Panc1 (cell line): ENCODE measurements around the gene NFATC2. TPM values are rescaled to one million over a fixed set of nuclear protein-coding genes. Genes with fewer than 3 reads are reported as not detected.

Experiments used
- ATAC-seq: fragments of 200-7000 bp; cut with Tn5 transposase; 2 replicates; pipeline ENCODE4 v1.9.1; 2020; ENCODE audit warnings: mild to moderate bottlenecking, moderate library complexity
- BruUV-seq: library from RNA; stranded (reverse); fragments of 400-500 nt; replicated peaks from 2 replicates; lab custom pipeline; 2021; lab: Mats Ljungman, UMichigan
- CTCF ChIA-PET: fragments of 300-600 bp; sonication (Branson Sonifier 250); formaldehyde crosslinking; loops from one replicate; lab custom pipeline; 2022; ENCODE audit warnings: antibody characterized with exemption; lab: Charles Lee
- POLR2A ChIA-PET: fragments of 300-600 bp; sonication (Branson Sonifier 250); formaldehyde crosslinking; loops from one replicate; lab custom pipeline; 2022; ENCODE audit warnings: antibody characterized with exemption; lab: Charles Lee
- DNase-seq: peaks from one replicate; pipeline ENCODE4 v3.0.0-alpha.2; 2010; ENCODE audit warnings: low read depth, low spot score
- H3K27ac ChIP-seq: 2 replicates; pipeline ENCODE4 v1.5.1; 2011; ENCODE audit warnings: mild to moderate bottlenecking, low read length, inconsistent platforms
- H3K27me3 ChIP-seq: fragments of 200-500 bp; sonication (Bioruptor generic); 2 replicates; pipeline ENCODE4 v1.6.0; 2014; ENCODE audit warnings: low read length, inconsistent platforms; ENCODE audit not compliant: control insufficient read depth, insufficient read depth
- H3K36me3 ChIP-seq: fragments of 200-500 bp; sonication (Bioruptor generic); 2 replicates; pipeline ENCODE4 v1.5.1; 2014; ENCODE audit warnings: inconsistent platforms, mild to moderate bottlenecking, low read length, moderate library complexity; ENCODE audit not compliant: control insufficient read depth, insufficient read depth
- H3K4me1 ChIP-seq: 2 replicates; pipeline ENCODE4 v1.5.1; 2011; ENCODE audit warnings: inconsistent platforms, mild to moderate bottlenecking, low read length, moderate library complexity; ENCODE audit not compliant: control insufficient read depth, insufficient read depth
- H3K4me3 ChIP-seq, 2 experiments: 2 replicates each; pipeline ENCODE4 v1.5.1; 2011 to 2012; ENCODE audit warnings: low read depth in 2 of 2, low read length in 2 of 2, mild to moderate bottlenecking in 2 of 2, inconsistent platforms in 1 of 2, moderate library complexity in 1 of 2
- H3K9me3 ChIP-seq: fragments of 200-500 bp; sonication (Bioruptor generic); 2 replicates; pipeline ENCODE4 v1.5.1; 2014; ENCODE audit warnings: low read depth, mild to moderate bottlenecking, inconsistent platforms, low read length, moderate library complexity; ENCODE audit not compliant: control insufficient read depth, insufficient read depth
- POLR2AphosphoS5 ChIP-seq: IDR thresholded peaks from 2 replicates; pipeline ENCODE4 v1.6.1; 2012; ENCODE audit warnings: mild to moderate bottlenecking, low read depth, low read length, moderate library complexity
- REST ChIP-seq, 2 experiments: IDR thresholded peaks; 2 replicates each; pipeline ENCODE4 v1.6.1; 2011 to 2012; ENCODE audit warnings: low read depth in 2 of 2, control low read depth in 1 of 2, low read length in 1 of 2, mild to moderate bottlenecking in 1 of 2, moderate library complexity in 1 of 2; ENCODE audit not compliant: insufficient read depth in 1 of 2
- SIN3A ChIP-seq: IDR thresholded peaks from 2 replicates; pipeline ENCODE4 v1.6.1; 2012; ENCODE audit warnings: low read depth, mild to moderate bottlenecking, low read length, moderate library complexity, borderline replicate concordance; ENCODE audit not compliant: insufficient read depth
- TCF7L2 ChIP-seq: IDR thresholded peaks from 2 replicates; pipeline ENCODE4 v1.6.1; 2011; ENCODE audit warnings: mild to moderate bottlenecking, low read depth, low read length, inconsistent platforms
- in situ Hi-C: cut with HindIII; loops from 2 replicates; pipeline ENCODE4 v1.10.0; 2016; ENCODE audit warnings: low sequenced_read_pairs, low pct_unique_long_range_greater_than_20kb
- intact Hi-C: fragments of 100-400 bp; cut with micrococcal nuclease; formaldehyde crosslinking; loops from one replicate; pipeline ENCODE4 v1.10.0; 2022; ENCODE audit not compliant: unreplicated experiment
- total RNA-seq: library from RNA; stranded (reverse); gene quantifications from one replicate; pipeline ENCODE4 v1.2.1, GENCODE V29; 2021; ENCODE audit not compliant: unreplicated experiment
- TF ChIP-seq, protein P1 (sequence below): fragments of 450-650 bp; IDR thresholded peaks from 2 replicates; pipeline ENCODE4 v1.5.1; 2017; ENCODE audit warnings: mild to moderate bottlenecking

The NFATC2 gene
- total RNA-seq, 1 experiment from 2014 or later: 10.6 TPM

DNA sequence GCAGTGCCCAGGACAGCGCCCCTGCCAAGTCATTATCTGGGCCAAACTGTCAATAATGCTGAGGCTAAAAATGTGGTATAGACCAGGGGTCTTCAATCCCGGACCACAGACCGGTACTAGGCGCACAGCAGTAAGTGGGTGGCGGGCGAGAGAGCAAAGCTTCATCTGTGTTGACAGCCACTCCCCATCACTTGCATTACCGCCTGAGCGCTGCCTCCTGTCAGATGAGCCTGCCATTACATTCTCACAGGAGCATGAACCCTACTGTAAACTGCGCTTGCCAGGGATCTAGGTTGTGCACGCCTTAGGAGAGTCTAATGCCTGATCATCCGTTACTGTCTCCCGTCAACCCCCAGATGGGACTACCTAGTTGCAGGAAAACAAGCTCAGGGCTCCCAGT, 91.0 kb downstream of the NFATC2 start:
- H3K9me3 ChIP-seq: peaks cover 4% of the 10 kb centered on the region; the same call in 1 of the 2 replicates
- no peaks in the 10 kb centered on the region for H3K36me3 ChIP-seq
- no peak overlapping the region; the same call in 1 of the 2 replicates for H3K27ac ChIP-seq
- BruUV-seq: no TSS peak
- TF ChIP-seq REST (IDR thresholded peaks at IDR 0.05; ENCODE audit: insufficient read depth in 1 of 2, low read depth in 2 of 2, low read length in 1 of 2) (no peak), TCF7L2 (no peak), SIN3A (no peak), POLR2AphosphoS5 (no peak)
- TF ChIP-seq, protein P1, sequence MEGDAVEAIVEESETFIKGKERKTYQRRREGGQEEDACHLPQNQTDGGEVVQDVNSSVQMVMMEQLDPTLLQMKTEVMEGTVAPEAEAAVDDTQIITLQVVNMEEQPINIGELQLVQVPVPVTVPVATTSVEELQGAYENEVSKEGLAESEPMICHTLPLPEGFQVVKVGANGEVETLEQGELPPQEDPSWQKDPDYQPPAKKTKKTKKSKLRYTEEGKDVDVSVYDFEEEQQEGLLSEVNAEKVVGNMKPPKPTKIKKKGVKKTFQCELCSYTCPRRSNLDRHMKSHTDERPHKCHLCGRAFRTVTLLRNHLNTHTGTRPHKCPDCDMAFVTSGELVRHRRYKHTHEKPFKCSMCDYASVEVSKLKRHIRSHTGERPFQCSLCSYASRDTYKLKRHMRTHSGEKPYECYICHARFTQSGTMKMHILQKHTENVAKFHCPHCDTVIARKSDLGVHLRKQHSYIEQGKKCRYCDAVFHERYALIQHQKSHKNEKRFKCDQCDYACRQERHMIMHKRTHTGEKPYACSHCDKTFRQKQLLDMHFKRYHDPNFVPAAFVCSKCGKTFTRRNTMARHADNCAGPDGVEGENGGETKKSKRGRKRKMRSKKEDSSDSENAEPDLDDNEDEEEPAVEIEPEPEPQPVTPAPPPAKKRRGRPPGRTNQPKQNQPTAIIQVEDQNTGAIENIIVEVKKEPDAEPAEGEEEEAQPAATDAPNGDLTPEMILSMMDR: no peak
- no peak for DNase-seq
- CTCF ChIA-PET: no interaction called here
- POLR2A ChIA-PET: no interaction called here
- peaks cover 54% of the 10 kb centered on the region for H3K4me1 ChIP-seq
- ATAC-seq: no peak
- H3K4me3 ChIP-seq: no peak overlapping the region
- in situ Hi-C loops (no loop called here), intact Hi-C loops (loop anchor here (10.0 kb wide), 1 partner anchor 113 kb away; no protein-coding TSS in a partner anchor)
- H3K27me3 ChIP-seq: no peaks in the 10 kb centered on the region

DNA sequence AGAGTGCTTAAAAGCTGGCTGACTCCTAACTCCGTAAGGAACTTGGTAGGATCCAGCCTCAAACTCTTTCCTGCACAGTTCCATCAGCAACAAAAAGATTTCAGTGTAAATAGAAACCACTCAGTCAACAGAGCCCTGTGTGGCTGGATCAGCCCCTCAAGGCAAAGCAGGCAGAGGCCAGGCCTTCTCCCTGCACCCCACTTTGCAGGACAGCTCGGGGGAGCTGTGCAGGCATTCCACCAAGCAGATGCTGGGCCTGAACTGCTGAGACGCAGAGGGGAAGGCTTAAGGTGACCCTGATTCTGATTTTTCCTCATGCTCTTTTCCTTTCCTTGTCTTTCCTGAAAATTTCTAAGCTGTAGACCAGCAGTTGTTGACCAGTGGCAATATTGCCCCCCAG, 91.5 kb downstream of the NFATC2 start:
- in situ Hi-C loops (no loop called here), intact Hi-C loops (loop anchor here (10.0 kb wide), 1 partner anchor 114 kb away; no protein-coding TSS in a partner anchor)
- ATAC-seq (0 out of 2 replicates have a peak, but pooled peaks have one; percentile 9), DNase-seq (no peak)
- Histone ChIP-seq H3K9me3 (peaks cover 4% of the 10 kb centered on the region; the same call in 1 of the 2 replicates), H3K4me3 (no peak overlapping the region), H3K27me3 (no peaks in the 10 kb centered on the region), H3K27ac (peak overlapping the region; percentile 82), H3K36me3 (no peaks in the 10 kb centered on the region), H3K4me1 (peaks cover 53% of the 10 kb centered on the region)
- ChIA-PET POLR2A (interaction anchor here (0.7 kb wide), 1 partner anchor 101 kb away, joined by 3 read pairs; no protein-coding TSS in a partner anchor), CTCF (no interaction called here)
- TF ChIP-seq SIN3A (no peak), POLR2AphosphoS5 (no peak), TCF7L2 (no peak), REST (IDR thresholded peaks at IDR 0.05; ENCODE audit: insufficient read depth in 1 of 2, low read depth in 2 of 2, low read length in 1 of 2) (no peak)
- TF ChIP-seq, protein P1: no peak
- no TSS peak for BruUV-seq
